LoVo (cell line): ENCODE results near the gene SEC23B.

Experiments used
- DNase-seq: peaks from one replicate; pipeline ENCODE4 v3.0.0-alpha.2; 2016; ENCODE audit warnings: low spot score

The SEC23B gene

DNA sequence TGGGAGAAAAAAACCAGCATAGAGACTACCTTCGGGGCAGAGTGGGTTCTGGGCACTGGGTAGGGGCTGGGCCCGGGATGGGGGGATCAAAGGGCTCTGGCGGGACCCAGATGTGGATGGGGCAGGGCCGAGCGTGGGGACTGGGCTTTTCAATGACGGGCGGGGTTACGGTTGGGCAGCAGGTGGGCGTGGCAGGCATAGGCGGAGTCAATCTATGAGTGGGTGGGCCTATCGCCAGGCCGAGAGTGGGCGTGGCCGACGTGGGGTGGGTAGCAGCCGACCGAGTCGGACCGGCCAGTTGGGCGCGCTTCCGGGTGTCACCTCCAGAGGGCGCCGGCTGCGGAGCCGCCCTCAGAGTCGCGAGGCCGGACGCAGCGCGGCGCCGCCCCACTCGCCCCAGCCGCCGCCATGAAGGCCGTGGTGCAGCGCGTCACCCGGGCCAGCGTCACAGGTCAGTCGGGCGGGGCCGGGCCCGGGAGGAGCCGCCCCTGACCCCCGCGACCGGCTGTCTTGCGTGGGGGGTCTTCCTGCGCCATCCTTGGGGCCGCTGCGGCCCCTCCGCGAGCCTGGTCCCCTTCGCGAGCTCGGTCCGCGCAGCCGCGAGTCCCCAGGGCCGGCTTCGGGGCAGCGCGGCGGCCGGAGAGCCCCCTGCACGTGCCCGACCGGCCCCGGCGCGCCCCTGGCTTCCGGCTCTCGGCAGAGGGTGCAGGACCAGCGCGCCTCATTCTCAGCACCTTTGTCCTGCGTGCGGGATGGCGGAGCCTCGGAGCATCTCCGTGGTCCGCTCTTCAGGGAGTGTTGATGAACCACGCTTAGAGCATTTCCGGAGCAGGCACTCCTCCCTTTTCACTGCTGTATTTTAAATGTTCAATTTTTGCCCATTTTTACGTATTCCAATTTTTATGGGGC, 80.2 kb downstream of the SEC23B start, which contains the start of gene DTD1:
Gene DTD1, plus strand, starts transcription at position 390 of the 909 bp plus-strand sequence. Its CDS starts 19 bp downstream, at position 409.
- peak; percentile 87 for DNase-seq

DNA sequence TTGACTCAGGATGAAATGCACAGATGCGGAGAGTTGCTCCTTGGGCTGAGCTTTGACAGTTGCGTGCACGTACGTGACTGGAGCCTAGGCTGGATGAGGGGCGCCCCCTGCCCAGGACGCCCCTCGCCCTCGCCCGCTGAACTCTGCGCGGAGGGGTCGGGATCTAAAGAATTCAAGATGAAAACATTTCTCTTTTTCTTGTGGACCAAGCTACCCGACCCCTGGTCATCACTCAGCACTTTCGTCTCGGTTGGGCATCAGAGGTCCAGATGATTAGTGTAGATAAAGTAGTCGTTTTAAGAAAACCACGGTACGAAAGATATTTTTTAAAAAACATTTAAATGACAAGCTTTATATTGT, 80.8 kb downstream of the SEC23B start:
- no peak for DNase-seq

GRCh38 chr20:18589941-18590674, 82.4 kb downstream of the SEC23B start:
- DNase-seq = no peak

GRCh38 chr20:18596270-18596669, 88.5 kb downstream of the SEC23B start:
- no peak for DNase-seq

GRCh38 chr20:18609741-18610140, 102.0 kb downstream of the SEC23B start:
- DNase-seq = no peak
